ENCODE results near the gene DUOXA2. TPM values are rescaled to one million over a fixed set of nuclear protein-coding genes. Genes with fewer than 3 reads are reported as not detected.
A peak's percentile ranks its signal among the peaks of the same experiment; 100 is the strongest.

The DUOXA2 gene
- total RNA-seq, 6 donors from 2014 or later: 0.13 TPM; not detected in 5

DNA sequence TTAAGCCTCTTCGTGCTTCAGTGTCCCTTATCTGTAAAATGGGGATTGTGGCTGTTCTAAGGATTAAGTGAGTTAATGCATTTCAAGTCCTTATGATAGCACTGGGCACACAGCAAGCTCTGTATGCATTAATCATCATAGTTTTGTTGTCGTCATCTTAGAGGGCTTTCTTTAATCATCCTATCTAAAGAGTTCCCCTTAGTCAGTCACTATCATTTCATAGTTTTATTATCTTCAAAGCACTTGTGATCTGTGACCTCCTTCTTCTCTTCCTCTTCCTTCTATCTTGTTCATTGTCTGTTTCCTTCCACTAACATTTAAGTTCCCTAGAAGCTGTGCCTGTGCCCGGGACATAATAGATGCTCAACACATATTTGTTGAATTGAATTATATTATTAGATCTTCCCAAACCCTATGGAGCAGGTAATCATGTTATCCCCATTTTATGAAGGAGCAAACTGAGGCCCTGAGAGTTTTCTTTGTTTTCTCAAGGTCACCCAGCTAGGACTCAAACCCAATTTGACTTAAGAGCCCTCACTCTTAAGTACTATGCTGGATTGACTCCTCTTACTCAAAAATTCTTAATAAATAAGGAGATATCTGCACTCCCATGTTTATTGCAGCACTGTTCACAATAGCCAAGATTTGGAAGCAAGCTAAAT, 24.3 kb upstream of the DUOXA2 start:
- TF ChIP-seq POLR2AphosphoS5 (IDR thresholded peaks at IDR 0.05) (no peak), CTCF (IDR thresholded peaks at IDR 0.05) (no peak), EP300 (IDR thresholded peaks at IDR 0.05) (no peak), POLR2A (IDR thresholded peaks at IDR 0.05) (no peak)
- Histone ChIP-seq H3K4me1 (no peaks in the 10 kb centered on the region), H3K9me3 (no peaks in the 10 kb centered on the region), H3K27ac (no peak overlapping the region), H3K36me3 (no peaks in the 10 kb centered on the region), H3K27me3 (no peaks in the 10 kb centered on the region), H3K4me3 (no peak overlapping the region)
- ATAC-seq (ENCODE audit: low FRiP score in 2 of 2) (no peak), DNase-seq (no peak)
- 46 to 51% methylated on average over 3 of the region's 3 CpGs for WGBS, 2 donors

GRCh38 chr15:45091161-45091560, 23.0 kb upstream of the DUOXA2 start:
- H3K27me3 ChIP-seq: no peaks in the 10 kb centered on the region
- no peak for TF ChIP-seq POLR2AphosphoS5 (IDR thresholded peaks at IDR 0.05)
- TF ChIP-seq EP300 (IDR thresholded peaks at IDR 0.05): no peak
- no peak for TF ChIP-seq CTCF (IDR thresholded peaks at IDR 0.05)
- TF ChIP-seq POLR2A (IDR thresholded peaks at IDR 0.05): no peak
- DNase-seq (no peak), ATAC-seq (ENCODE audit: low FRiP score in 2 of 2) (peak in 1 of 2 donors; percentile 56)
- H3K36me3 ChIP-seq: no peaks in the 10 kb centered on the region
- no peak overlapping the region for H3K27ac ChIP-seq
- H3K9me3 ChIP-seq: no peaks in the 10 kb centered on the region
- 61 to 62% methylated on average over 7 of the region's 7 CpGs for WGBS, 2 donors
- no peak overlapping the region for H3K4me3 ChIP-seq
- no peaks in the 10 kb centered on the region for H3K4me1 ChIP-seq

DNA sequence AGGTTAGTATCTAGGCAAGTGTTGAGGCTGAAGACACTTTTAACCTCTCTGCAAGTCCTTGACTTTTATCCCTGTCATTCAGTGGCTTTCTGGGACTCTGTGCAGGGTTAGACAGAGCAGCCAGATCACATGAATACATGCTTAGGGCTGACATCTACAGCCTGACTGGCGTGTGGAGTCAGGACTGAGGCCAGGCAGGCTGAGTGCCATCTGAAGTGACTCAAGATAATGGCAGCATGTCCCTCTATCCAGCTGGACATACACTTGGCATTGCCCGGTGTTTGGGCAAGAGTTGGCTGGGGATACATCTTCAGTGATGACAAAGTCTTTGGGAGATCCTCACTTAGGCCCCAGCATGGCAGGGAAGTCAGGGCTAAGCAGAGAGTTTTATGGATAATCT, 22.6 kb upstream of the DUOXA2 start:
- no peak for TF ChIP-seq EP300 (IDR thresholded peaks at IDR 0.05)
- TF ChIP-seq CTCF (IDR thresholded peaks at IDR 0.05): no peak
- no peak for TF ChIP-seq POLR2A (IDR thresholded peaks at IDR 0.05)
- TF ChIP-seq POLR2AphosphoS5 (IDR thresholded peaks at IDR 0.05): no peak
- no peak for ATAC-seq (ENCODE audit: low FRiP score in 2 of 2)
- Histone ChIP-seq H3K4me3 (no peak overlapping the region), H3K27ac (no peak overlapping the region), H3K4me1 (no peaks in the 10 kb centered on the region), H3K27me3 (no peaks in the 10 kb centered on the region), H3K36me3 (no peaks in the 10 kb centered on the region), H3K9me3 (no peaks in the 10 kb centered on the region)
- no peak for DNase-seq
- 86 to 88% methylated on average over 1 to 2 of the region's 2 CpGs for WGBS, 2 donors

- DNase-seq (no peak), ATAC-seq (ENCODE audit: low FRiP score in 2 of 2) (no peak)
- WGBS, 2 donors: 90 to 93% methylated on average over 4 of the region's 4 CpGs
- H3K4me1 ChIP-seq: no peaks in the 10 kb centered on the region
- H3K4me3 ChIP-seq: no peak overlapping the region
- TF ChIP-seq POLR2AphosphoS5 (IDR thresholded peaks at IDR 0.05) (no peak), CTCF (IDR thresholded peaks at IDR 0.05) (no peak), POLR2A (IDR thresholded peaks at IDR 0.05) (no peak), EP300 (IDR thresholded peaks at IDR 0.05) (no peak)
- no peak overlapping the region for H3K27ac ChIP-seq
- H3K9me3 ChIP-seq: no peaks in the 10 kb centered on the region
- no peaks in the 10 kb centered on the region for H3K36me3 ChIP-seq
- no peaks in the 10 kb centered on the region for H3K27me3 ChIP-seq
Measured at GRCh38 chr15:45093013-45093412, 21.1 kb upstream of the DUOXA2 start.

Data from upper lobe of left lung (tissue), 6 donors.